GOT3 (cell line): ENCODE data around the gene RHO.
"Not testable (repeated sequence)": the region's sequence is repeated elsewhere in the genome, so short reads cannot be mapped to it uniquely, and the experiment has no call there.

ENCODE experiments used
- DNase-seq: peaks from one replicate; lab custom pipeline; 2025; ENCODE audit warnings: mixed read lengths; lab: John Stamatoyannopoulos, UW

RHO gene

GRCh38 chr3:129499604-129500333, 28.7 kb upstream of the RHO start:
- not testable (repeated sequence) for DNase-seq

GRCh38 chr3:129500334-129500658, 28.1 kb upstream of the RHO start:
- no peak for DNase-seq

DNA sequence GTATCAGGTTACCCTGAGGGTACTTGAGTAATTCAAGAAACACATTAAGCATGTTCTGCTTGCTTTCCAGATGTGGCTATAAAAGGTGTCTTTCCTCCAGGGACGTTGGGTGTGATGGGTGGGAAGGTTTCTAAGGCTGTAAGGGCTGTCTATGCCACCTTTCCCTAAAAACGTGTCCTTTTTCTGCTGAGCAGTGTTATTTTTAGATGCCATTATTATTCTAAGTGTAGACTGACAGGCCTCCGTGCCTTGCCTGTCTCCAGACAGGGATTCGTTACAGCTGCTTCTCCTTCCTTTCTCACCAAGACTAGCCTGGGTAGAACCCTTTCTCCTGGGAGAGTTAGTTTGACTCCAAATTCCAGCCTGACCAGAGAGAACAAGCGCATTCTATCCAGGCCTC, 26.8 kb upstream of the RHO start:
- no peak for DNase-seq

DNA sequence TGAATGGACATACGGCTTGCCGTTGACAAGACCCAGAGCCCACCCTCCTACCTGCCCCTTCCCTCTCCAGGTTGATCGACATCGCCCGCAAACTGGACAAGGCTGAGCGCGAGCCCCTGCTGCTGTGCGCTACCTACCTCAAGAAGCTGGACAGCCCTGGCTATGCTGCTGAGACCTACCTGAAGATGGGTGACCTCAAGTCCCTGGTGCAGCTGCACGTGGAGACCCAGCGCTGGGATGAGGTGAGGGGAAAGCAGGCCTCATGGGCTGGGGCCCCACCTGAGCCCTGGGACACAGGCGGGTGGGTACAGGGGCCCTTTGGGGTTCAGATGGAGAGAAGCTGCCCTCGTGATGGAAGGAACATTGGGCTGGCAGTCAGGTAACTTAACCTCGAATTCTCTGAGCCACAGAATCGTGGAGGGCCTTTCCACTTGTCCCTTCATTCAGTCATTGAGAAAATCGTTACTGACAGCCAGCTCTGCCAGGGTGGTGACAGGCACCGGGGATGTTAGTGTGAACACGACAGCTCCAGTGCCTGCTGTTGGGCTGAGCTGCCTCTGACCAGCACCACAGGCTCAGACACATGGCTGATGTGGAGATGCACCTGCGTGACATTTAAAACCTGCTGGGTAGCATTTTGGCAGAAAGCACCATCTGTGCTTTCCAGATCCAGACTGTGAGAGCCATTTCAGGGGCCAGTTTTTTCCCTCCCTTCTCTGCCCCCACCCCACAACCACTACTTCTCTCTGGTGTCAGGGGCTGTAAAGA, 25.6 kb upstream of the RHO start:
- no peak for DNase-seq

DNA sequence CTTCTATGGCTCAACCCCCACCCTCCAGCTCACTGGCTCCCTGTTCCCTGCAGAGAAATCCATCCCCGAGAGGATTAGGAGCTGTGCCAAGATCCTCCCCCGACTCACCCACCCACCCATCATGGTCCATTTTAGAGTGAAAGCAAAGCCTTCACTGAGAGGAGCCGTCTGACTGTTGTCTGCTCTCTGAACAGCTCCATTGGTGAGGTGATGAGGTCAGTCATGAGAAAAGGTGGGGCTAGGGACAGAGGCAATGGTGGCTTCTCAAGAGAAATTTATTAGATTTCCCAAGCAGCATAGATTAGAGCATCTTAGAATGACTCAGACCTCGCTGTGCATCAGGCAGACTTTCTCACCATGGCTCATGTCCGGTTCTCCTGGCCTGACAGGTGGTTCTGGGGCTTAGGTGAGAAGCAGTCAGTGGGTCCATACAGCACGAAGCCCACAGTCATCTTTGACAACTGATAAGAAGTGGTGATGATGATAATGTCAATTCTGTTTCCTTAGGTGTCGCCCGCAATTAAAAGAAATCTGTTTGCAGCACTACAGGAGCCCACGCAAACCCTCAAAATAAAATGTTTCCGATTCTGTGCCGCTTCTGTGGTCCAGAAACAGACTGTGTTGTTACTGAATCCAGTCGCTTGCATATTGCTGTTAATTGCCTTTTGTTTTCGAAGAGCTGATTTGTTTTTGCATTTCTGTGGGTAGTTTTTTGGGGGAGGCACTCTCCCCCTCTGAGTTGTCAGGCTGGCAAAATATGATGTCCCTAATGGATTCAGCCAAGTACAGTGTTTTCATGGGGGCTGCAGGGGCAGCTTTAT, 24.8 kb upstream of the RHO start:
- DNase-seq, result no peak

DNA sequence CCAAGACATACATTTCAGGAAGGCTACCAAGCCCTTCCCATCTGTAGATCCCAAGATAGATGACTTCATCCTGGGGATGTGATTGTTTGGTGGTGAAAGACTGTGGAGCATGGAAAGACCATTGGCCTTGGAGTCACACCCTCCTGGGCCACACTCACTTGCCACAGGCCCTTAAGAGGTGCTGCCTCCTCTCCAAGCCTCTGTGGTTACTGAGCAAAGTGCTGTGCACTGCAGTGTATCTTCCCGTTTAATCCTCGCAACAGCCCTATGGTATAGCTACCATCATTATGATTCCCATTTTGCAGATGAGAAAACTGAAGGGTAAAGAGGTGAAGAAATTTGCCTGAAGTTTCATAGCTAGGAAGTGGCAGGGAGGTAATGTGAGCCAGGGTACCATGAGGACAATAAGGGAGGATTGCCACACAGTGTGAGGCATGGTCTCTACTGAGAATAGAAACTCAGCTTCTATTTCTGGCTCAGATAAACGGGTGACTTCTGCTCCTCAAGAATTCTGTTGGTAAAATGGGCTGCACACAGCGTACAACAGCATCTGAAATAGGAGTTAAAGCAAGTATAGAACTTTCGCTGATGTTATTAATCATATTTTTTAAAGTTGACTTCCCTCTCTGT, 23.9 kb upstream of the RHO start:
- DNase-seq, result no peak

- no peak for DNase-seq
Observed at GRCh38 chr3:129505341-129505740, 23.1 kb upstream of the RHO start.

DNA sequence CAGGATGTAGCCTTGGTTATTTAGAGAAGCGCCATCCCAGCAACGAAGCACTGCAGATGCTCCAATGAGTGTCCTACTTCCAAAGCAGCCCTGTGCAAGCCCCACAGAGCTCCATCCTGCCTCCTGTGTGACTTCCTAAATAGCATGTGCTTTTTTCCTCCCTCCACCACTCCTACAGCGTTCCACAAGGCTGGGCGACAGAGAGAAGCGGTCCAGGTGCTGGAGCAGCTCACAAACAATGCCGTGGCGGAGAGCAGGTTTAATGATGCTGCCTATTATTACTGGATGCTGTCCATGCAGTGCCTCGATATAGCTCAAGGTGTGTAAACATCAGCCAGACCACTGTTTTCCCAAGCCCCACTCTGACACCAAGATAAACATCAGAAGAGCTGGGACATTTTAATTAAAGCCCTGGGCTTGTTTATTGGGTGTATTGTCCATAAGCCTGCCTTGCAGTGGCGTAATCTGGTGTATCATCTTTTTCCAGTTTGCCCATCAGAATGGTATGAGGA, 22.2 kb upstream of the RHO start:
- no peak for DNase-seq

DNA sequence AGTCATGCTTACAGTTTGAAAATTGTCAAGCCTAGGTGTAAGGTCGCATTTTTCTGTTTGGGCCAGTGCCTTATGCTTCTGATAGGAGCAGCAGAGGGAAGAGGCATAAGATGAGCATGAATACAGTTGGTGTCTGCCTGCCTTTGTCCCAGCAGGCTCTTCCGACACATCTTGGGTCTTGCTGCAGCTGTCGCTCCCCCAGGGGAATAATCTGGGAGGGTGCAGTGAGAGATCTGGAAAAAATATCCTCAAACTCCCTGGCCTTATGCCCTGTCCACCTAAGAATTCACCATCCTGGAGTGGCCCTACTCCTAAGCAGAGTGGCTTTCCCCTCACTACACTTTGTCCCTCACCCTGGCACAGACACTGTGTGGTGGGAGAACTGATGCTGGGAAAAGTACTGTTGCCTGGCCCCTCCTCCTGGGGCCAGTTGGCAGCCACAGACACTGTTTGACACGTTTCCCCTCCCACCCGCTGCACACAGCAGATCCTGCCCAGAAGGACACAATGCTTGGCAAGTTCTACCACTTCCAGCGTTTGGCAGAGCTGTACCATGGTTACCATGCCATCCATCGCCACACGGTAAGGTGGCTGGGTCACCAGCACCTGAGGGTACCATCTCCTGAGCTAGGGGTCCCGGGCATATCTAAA, 21.1 kb upstream of the RHO start:
- no peak for DNase-seq

DNA sequence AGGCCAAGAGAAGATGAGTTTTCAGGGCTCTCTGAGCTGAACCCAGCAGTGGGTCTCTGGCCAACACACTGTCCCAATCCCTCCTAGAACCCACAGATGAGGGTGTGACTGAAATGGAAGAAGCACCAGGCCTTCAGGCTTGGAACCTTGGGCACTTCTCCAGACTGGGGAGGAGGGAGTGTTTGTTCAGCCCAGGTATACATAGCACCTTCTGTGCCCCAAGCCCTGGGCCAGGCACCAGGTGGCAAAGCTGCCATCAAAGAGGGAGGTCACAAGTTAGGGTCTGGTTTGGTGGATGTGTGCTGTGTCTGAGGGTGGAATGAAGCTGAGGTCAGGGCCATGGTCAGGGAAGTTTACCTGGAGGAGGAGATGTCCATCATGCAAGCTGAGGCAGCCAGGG, 15.8 kb upstream of the RHO start:
- DNase-seq, result no peak

GRCh38 chr3:129513705-129514104, 14.7 kb upstream of the RHO start:
- DNase-seq, result no peak

DNA sequence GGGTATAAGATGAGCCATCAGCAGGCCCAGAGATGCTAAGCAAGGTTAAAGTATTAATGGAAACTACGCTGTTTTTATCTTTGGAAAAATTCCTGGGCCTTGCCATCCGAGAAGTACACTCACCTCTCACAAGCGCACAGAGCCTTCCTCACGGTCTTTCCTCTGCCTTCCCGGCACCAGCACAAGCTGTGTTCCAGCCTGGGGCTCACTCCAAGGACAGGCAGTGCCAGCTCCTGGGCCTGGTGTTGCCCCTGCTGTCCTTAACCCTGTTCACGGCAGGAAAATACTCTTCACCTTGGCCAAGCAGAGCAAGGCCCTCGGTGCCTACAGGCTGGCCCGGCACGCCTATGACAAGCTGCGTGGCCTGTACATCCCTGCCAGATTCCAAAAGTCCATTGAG, 14.3 kb upstream of the RHO start:
- no peak for DNase-seq

DNA sequence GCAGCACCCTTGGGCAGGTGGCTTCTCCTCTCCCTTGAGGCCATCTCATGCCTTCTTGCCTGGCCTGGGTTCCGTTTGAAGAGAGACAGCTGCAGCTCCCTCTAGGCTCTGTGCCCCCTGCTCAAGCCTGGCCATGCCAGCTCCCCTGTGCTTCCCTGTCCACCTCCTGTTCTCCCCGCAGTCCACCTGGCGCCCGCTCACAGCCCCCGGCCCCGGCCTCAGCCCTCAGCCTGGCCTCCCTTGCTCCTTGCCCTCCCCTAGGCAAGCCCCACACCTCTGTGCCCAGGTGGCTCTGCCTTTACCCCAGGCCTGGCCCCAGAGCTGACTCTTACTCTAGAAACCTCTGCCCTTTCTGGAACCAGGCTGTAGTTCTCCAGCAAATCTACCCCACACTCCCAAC, 13.9 kb upstream of the RHO start:
- no peak for DNase-seq

GRCh38 chr3:129515108-129515820, 13.2 kb upstream of the RHO start:
- not testable (repeated sequence) for DNase-seq

DNA sequence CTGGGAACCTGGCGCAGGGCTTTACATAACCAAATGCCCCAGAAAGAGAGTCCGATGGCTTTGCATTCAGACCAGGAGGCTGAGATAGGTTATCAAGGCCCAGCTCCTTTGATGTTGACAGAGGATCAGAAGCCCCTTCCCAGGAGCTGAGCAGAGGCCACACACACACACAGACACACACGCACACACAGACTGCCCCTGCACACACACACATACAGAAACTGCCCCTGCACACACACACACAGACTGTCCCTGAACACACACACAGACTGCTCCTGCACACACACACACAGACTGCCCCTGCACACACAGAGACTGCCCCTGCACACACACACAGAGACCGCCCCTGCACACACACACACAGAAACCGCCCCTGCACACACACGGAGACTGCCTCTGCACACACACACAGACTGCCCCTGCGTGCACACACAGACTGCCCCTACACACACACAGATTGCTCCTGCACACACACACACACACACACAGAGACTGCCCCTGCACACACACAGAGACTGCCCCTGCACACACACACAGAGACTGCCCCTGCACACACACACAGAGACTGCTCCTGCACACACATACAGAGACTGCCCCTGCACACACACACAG, 12.5 kb upstream of the RHO start:
- DNase-seq, result not testable (repeated sequence)

- DNase-seq, result no peak
Observed at GRCh38 chr3:129517516-129517915, 10.9 kb upstream of the RHO start.

DNA sequence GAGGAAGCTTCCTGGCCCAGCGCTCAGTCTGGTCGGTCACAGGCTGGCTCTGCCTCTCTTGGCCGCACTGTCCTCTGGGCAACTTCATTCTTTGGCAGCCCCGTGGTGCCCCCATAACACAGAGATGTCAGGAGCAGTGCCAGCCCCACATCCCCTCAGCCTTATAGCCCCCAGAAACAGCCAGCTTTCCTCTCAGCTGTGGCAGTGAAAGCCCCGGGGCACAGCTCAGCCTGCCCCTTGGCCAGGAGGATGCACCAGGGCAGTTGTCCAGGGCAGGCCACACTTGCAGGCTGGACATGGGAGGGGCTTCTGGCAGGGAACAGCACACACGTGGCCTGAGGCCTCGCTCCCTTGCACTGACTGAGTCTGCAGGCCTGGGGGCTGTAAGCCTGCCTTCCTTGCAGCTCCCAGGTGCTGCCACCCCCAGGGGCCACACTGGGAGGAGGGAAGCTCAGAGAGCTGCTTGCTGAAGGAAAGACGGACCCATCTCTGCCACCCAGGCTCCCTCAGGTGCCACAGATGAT, 10.3 kb upstream of the RHO start:
- DNase-seq, result no peak

- no peak for DNase-seq
Observed at GRCh38 chr3:129518581-129518980, 9.9 kb upstream of the RHO start.

GRCh38 chr3:129519449-129519848, 9.0 kb upstream of the RHO start:
- no peak for DNase-seq
